Keratinocyte (primary cell): ENCODE measurements around the gene CPLX3.

Source experiments
- CTCF ChIP-seq, 3 experiments: IDR thresholded peaks in 1 of 3; conservative IDR thresholded peaks in 1 of 3; optimal IDR thresholded peaks in 1 of 3; 2 replicates in 2 of 3; 3 replicates in 1 of 3; pipeline versions ENCODE3 to v1.5.1; 2011; ENCODE audit warnings: low read length in 3 of 3, mild to moderate bottlenecking in 3 of 3, moderate library complexity in 2 of 3, control low read depth in 1 of 3, inconsistent platforms in 1 of 3; ENCODE audit not compliant: insufficient read depth in 2 of 3; ENCODE audit errors: extremely low read depth in 1 of 3
- EZH2 ChIP-seq: IDR thresholded peaks from one replicate; pipeline ENCODE4 v1.6.1; 2012; ENCODE audit warnings: inconsistent platforms, mild to moderate bottlenecking, low read length, moderate library complexity

GRCh38 chr15:74808078-74808839, 18.2 kb upstream of the CPLX3 start:
- TF ChIP-seq EZH2: no peak
- TF ChIP-seq CTCF (optimal IDR thresholded peaks at IDR 0.05 in 1 of 3, IDR thresholded peaks at IDR 0.05 in 1 of 3, conservative IDR thresholded peaks at IDR 0.05 in 1 of 3; ENCODE audit: extremely low read depth in 1 of 3, insufficient read depth in 2 of 3, low read length in 3 of 3): no peak
